Subcutaneous adipose tissue (tissue), 4 donors: ENCODE data around the gene THUMPD3. TPM values are rescaled to one million over a fixed set of nuclear protein-coding genes. Genes with fewer than 3 reads are reported as not detected.

Source experiments
- CTCF ChIP-seq: fragments of 450-650 bp; IDR thresholded peaks from one replicate; pipeline ENCODE4 v1.5.1; 2016; ENCODE audit warnings: low read depth, mild to moderate bottlenecking, control low read depth, antibody characterized with exemption, moderate library complexity
- total RNA-seq, 4 donors: library from RNA; depleted of rRNA; stranded (reverse); fragments of >200 nt; gene quantifications; one replicate each; pipeline ENCODE4 v1.1.0, GENCODE V29; 2016

The THUMPD3 gene
- total RNA-seq, 4 donors from 2014 or later: 20.7 to 53.8 (median 23.4) TPM

- TF ChIP-seq CTCF: no peak
Measured at GRCh38 chr3:9346141-9346540, 16.7 kb upstream of the THUMPD3 start.

DNA sequence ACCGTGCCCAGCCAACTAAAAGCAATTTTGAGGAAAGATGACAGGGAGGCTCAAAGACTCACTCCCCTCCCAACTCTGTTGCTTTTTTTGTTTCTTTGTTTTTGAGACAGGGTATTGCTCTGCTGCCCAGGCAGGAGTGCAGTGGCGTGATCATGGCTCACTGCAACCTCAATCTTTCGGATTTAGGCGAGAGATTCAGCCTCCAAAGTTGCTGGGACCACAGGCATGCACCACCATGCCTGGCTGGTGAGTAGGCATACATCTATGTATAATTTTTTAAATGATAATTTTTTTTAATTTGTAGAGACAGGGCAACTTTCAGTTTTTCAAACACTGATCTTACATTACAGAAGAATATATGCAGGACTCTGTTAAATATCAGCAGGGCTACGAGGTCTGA is 15.8 kb upstream of the THUMPD3 start:
- no peak for TF ChIP-seq CTCF

DNA sequence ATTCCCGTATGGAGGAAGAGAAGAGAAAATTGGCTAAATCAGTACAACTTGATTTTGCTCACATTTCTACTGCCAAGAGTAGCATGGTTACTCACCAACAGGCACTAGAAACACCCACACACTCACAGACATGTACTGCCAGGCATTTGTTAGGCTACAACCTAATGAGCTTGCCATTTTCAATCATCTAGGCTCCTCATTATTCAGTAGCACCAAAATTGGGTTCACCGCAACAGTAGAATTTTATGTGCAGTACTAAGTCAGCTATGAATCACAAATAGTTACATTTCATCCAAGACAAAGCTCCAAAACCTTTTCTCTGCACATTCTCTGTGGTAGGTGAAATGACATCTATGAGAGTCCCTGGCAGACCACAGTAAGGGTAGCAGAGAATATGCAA is 15.0 kb upstream of the THUMPD3 start:
- TF ChIP-seq CTCF: no peak

- no peak for TF ChIP-seq CTCF
Measured at GRCh38 chr3:9349321-9350117, 13.3 kb upstream of the THUMPD3 start.

DNA sequence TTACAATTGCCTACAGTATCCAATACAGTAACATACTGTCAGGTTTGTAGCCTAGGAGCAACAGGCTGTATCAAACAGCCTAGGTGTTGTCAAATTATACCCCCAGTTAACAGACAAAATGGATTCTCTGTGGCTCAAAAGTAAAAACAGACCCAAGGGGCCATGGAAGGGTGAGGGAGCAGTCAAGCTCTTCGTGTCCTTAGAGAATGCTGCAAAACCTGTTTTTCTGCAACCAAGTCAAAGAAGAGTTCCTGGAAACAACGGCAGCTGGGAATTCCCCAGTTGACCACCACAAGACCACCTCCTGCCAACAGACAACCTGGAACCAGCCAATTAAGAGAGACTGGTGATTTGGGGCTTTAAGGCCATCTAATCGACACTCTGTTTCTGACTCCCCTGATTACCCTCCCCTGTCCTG is 11.1 kb upstream of the THUMPD3 start:
- TF ChIP-seq CTCF: no peak

- TF ChIP-seq CTCF: no peak
Measured at GRCh38 chr3:9352917-9353752, 9.7 kb upstream of the THUMPD3 start.

- TF ChIP-seq CTCF: no peak
Measured at GRCh38 chr3:9361691-9362388, 1.0 kb upstream of the THUMPD3 start.
